OCI-LY7 (cell line): ENCODE results near the gene SERP2.

Experiments used
- CTCF ChIP-seq: fragments of 200-600 bp; sonication (generic); conservative IDR thresholded peaks from 2 replicates; pipeline ENCODE4 v1.5.1; 2014; ENCODE audit warnings: mild to moderate bottlenecking, antibody characterized with exemption, low read length, moderate library complexity, mixed read lengths
- EZH2phosphoT487 ChIP-seq: fragments of 200-600 bp; sonication (generic); IDR thresholded peaks from 2 replicates; pipeline ENCODE4 v1.6.1; 2018; ENCODE audit warnings: low read depth, borderline replicate concordance, mild to moderate bottlenecking, mixed run types, antibody characterized with exemption, low read length, moderate library complexity, mixed read lengths

DNA sequence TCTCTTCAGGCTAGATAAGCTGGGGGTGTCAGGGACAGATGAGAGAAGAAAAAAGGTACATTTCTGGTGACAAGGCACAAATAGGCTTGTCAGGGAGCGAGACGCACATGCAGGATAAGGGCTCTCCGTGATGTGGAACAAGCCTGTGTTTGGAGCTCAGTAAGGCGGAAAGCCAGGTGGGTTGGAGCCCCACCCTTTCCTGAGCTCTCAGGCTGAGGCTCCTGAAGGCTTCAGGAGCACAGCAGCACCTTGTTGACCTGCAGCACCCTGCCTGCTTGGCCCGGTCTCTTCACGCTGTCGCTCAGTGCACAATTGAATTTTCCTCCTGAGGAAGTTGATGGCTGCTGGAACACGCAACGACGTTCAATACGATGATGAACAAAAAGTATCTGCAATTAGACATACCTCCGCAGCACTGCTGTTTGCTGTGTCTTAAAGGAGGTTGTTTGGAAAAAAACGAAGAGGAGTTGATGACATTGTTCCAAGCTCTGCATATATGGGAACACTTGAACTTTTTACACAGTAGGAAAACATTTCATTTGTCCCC is 29.3 kb downstream of the SERP2 start:
- TF ChIP-seq CTCF (no peak), EZH2phosphoT487 (no peak)
